Thoracic aorta (tissue), 2 donors: ENCODE data around the gene OAS1. TPM values are rescaled to one million over a fixed set of nuclear protein-coding genes. Genes with fewer than 3 reads are reported as not detected.
"Not testable (repeated sequence)": the region's sequence is repeated elsewhere in the genome, so short reads cannot be mapped to it uniquely, and the experiment has no call there.

Experiments
- ATAC-seq: fragments of 150-250 bp; one replicate; pipeline ENCODE4 v1.8.0; 2017; ENCODE audit warnings: low read depth; ENCODE audit not compliant: insufficient number of reproducible peaks, low FRiP score
- DNase-seq: peaks from one replicate; pipeline ENCODE4 v3.0.0-alpha.2; 2020; ENCODE audit warnings: low spot score
- H3K27ac ChIP-seq, 2 donors: fragments of 200-600 bp; sonication (generic); 1 replicate in 1 of 2; 2 replicates in 1 of 2; pipeline ENCODE4 v1.5.1; 2016; ENCODE audit warnings: mild to moderate bottlenecking in 2 of 2, moderate library complexity in 2 of 2
- H3K27me3 ChIP-seq: fragments of 200-600 bp; sonication (generic); replicated peaks from 2 replicates; pipeline ENCODE4 v1.6.0; 2016; ENCODE audit warnings: mild to moderate bottlenecking; ENCODE audit not compliant: insufficient read depth
- H3K36me3 ChIP-seq: fragments of 200-600 bp; sonication (generic); one replicate; pipeline ENCODE4 v1.5.1; 2016
- H3K4me1 ChIP-seq, 2 donors: fragments of 200-600 bp; sonication (generic); 1 replicate in 1 of 2; 2 replicates in 1 of 2; pipeline versions ENCODE4 v1.5.1 to v1.6.0; 2016; ENCODE audit warnings: low read depth in 2 of 2, mild to moderate bottlenecking in 1 of 2; ENCODE audit not compliant: control insufficient read depth in 1 of 2
- H3K4me3 ChIP-seq: fragments of 200-600 bp; sonication (generic); 2 replicates; pipeline ENCODE4 v1.5.1; 2016; ENCODE audit warnings: mild to moderate bottlenecking
- H3K9me3 ChIP-seq: fragments of 200-600 bp; sonication (generic); 2 replicates; pipeline ENCODE4 v1.5.1; 2016
- total RNA-seq, 2 donors: library from RNA; depleted of rRNA; stranded (reverse); fragments of >200 nt; gene quantifications; one replicate each; pipeline versions ENCODE4 v1.1.0 to v1.2.3, GENCODE V29; 2016
- TF ChIP-seq, protein P1 (sequence below): fragments of 200-600 bp; sonication (generic); IDR thresholded peaks from one replicate; pipeline ENCODE4 v1.5.1; 2019; ENCODE audit warnings: antibody characterized with exemption

The OAS1 gene
- total RNA-seq, 2 donors from 2014 or later, result 9.4 to 15.3 TPM

- H3K9me3 ChIP-seq, result peaks cover 17% of the 10 kb centered on the region
- H3K27me3 ChIP-seq, result no peaks in the 10 kb centered on the region
- no peaks in the 10 kb centered on the region for H3K4me1 ChIP-seq
- no peak for DNase-seq
- H3K27ac ChIP-seq, result no peak overlapping the region
- H3K4me3 ChIP-seq, result no peak overlapping the region
- TF ChIP-seq, protein P1, sequence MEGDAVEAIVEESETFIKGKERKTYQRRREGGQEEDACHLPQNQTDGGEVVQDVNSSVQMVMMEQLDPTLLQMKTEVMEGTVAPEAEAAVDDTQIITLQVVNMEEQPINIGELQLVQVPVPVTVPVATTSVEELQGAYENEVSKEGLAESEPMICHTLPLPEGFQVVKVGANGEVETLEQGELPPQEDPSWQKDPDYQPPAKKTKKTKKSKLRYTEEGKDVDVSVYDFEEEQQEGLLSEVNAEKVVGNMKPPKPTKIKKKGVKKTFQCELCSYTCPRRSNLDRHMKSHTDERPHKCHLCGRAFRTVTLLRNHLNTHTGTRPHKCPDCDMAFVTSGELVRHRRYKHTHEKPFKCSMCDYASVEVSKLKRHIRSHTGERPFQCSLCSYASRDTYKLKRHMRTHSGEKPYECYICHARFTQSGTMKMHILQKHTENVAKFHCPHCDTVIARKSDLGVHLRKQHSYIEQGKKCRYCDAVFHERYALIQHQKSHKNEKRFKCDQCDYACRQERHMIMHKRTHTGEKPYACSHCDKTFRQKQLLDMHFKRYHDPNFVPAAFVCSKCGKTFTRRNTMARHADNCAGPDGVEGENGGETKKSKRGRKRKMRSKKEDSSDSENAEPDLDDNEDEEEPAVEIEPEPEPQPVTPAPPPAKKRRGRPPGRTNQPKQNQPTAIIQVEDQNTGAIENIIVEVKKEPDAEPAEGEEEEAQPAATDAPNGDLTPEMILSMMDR, result no peak
- peaks cover 15% of the 10 kb centered on the region for H3K36me3 ChIP-seq
- no peak for ATAC-seq
Measured at GRCh38 chr12:112916270-112916669, 9.5 kb downstream of the OAS1 start.

DNA sequence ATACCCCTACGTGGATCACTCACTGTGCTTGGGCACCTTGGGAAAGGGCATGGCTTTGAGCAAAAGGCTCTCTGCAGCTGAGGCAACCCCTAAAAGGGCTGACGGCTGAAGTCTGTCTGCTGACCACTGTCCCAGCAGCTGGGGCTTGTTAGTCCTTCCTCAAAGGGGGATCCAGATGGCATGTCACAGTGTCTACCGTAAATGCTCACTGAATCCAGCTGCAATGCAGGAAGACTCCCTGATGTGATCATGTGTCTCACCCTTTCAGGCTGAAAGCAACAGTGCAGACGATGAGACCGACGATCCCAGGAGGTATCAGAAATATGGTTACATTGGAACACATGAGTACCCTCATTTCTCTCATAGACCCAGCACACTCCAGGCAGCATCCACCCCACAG is 12.4 kb downstream of the OAS1 start:
- DNase-seq, result no peak
- Histone ChIP-seq H3K4me3 (no peak overlapping the region), H3K27ac (no peak overlapping the region), H3K9me3 (peaks cover 2% of the 10 kb centered on the region), H3K27me3 (no peaks in the 10 kb centered on the region), H3K36me3 (peaks cover 15% of the 10 kb centered on the region), H3K4me1 (no peaks in the 10 kb centered on the region)
- no peak for ATAC-seq
- TF ChIP-seq, protein P1, result no peak

DNA sequence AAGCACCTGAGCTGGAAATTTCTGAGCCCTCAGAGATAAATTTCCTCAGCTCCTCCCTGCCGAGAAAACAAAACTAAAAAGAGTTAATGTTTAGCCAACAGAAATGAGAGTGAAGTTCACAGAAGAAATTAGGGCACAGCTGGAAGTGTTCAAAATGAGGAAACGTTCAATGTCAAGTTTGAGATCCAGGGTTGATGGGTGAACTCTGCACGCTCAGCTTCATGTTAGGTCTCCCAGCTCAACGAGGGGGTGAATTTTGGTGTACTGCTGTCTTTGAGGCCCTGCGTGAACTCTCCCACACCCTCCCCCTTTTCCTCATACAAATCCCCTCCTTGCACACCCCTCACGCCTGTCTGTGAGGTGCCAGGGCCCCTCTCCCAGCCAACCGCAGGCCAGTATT is 18.2 kb downstream of the OAS1 start:
- no peak for ATAC-seq

GRCh38 chr12:112926416-112927033 is 19.8 kb downstream of the OAS1 start:
- not testable (repeated sequence) for H3K4me1 ChIP-seq, ATAC-seq, DNase-seq, H3K27ac ChIP-seq, H3K27me3 ChIP-seq, H3K36me3 ChIP-seq, H3K4me3 ChIP-seq, H3K9me3 ChIP-seq

More for the DNA sequence above, 18.2 kb downstream of the OAS1 start:
- H3K4me3 ChIP-seq, result no peak overlapping the region
- H3K27me3 ChIP-seq, result no peaks in the 10 kb centered on the region
- H3K9me3 ChIP-seq, result no peaks in the 10 kb centered on the region
- H3K27ac ChIP-seq, result no peak overlapping the region
- H3K36me3 ChIP-seq, result no peaks in the 10 kb centered on the region
- DNase-seq, result no peak
- no peaks in the 10 kb centered on the region for H3K4me1 ChIP-seq
- TF ChIP-seq, protein P1, result no peak

DNA sequence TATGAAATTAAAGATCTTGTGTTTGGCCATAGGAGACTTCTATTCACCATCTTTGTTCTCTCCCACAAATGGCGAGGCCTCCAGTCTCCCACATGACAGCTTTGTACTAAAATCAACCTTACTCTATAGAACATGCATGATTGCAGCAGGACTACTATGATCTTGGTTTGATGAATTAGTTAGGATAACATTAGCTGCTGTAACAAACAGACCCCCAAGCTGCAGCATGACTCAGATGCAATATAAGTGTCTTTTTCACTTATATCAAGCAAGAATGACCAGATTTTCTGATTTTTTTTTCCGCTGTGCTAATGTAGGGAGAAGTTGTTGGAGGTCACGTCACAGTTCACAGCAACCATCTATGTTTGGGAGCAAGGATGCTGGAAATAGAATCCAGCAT is 20.7 kb downstream of the OAS1 start:
- no peak for ATAC-seq
- H3K27me3 ChIP-seq, result no peaks in the 10 kb centered on the region

More for the DNA sequence above, 20.7 kb downstream of the OAS1 start:
- Histone ChIP-seq H3K4me3 (no peak overlapping the region), H3K36me3 (no peaks in the 10 kb centered on the region), H3K27ac (no peak overlapping the region), H3K9me3 (no peaks in the 10 kb centered on the region), H3K4me1 (no peaks in the 10 kb centered on the region)
- TF ChIP-seq, protein P1, result no peak
- DNase-seq, result no peak
